ENCODE data around the gene KIF21A.

GRCh38 chr12:39426636-39427240, 16.2 kb downstream of the KIF21A start:
- TF ChIP-seq CTCF (conservative IDR thresholded peaks at IDR 0.05; ENCODE audit: low read length) (no peak), EZH2phosphoT487 (IDR thresholded peaks at IDR 0.05; ENCODE audit: borderline replicate concordance, low read depth, low read length) (no peak)

Measured in OCI-LY7 (cell line).